ENCODE results near the gene PLCB1.

DNA sequence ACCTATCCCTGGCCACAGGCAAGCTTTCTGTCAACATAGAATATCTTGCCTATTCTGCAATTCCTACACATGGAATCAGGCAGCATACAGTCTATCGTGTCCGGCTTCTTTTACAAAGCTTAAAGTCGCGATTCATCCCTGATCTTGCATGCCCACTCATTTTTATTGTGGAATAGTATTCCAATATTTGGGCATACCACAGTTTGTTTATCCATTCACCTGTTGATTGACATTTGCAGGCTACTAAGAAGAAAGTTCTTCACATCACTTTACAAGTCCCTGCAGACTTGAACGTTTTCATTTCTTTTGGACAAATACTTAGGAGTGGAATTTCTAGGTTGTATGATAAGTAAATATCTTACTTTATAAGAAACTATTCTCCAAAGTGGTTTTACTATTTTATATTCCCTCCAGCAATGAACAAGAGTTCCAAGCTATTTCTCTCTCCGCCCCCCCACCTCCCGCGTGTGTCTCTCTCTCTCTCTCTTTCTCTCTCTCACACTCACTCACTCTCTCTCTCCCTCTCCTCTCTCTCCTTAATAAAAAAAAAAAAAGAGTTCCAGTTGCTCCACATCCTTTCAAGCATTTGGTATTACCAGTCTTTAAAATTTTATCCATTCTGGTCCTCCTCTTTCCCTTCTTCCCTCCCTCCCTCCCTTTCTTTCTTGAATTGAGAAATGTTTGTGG is 1.1 kb upstream of the PLCB1 start:
- TF ChIP-seq CTCF (conservative IDR thresholded peaks at IDR 0.05) (no peak), EZH2 (IDR thresholded peaks at IDR 0.05; ENCODE audit: low read depth) (no peak)

Measured in PC-9 (cell line).